ENCODE data around the gene VPS8. TPM values are rescaled to one million over a fixed set of nuclear protein-coding genes. Genes with fewer than 3 reads are reported as not detected.

Gene VPS8
- polyA plus RNA-seq, 3 donors from 2014 or later = 16.0 to 20.8 (median 16.7) TPM

GRCh38 chr3:185066251-185066650, 254.3 kb downstream of the VPS8 start:
- Mint-ChIP-seq H3K4me1 (no peaks in the 10 kb centered on the region), H3K36me3 (peaks cover 0 to 5% (median 0%) of the 10 kb centered on the region in 3 donors), H3K27ac (no peak overlapping the region), H3K27me3 (ENCODE audit: low read depth in 3 of 3) (peaks cover 3 to 12% (median 6%) of the 10 kb centered on the region in 3 donors), H3K9me3 (peaks cover 0 to 5% (median under 1%) of the 10 kb centered on the region in 6 donors), H3K4me3 (no peak overlapping the region)
- DNase-seq = no peak

GRCh38 chr3:185067173-185067572, 255.2 kb downstream of the VPS8 start:
- Mint-ChIP-seq H3K4me3 (no peak overlapping the region), H3K27me3 (ENCODE audit: low read depth in 3 of 3) (peaks cover 3 to 12% (median 6%) of the 10 kb centered on the region in 3 donors), H3K9me3 (no peaks in the 10 kb centered on the region), H3K4me1 (no peaks in the 10 kb centered on the region), H3K36me3 (no peaks in the 10 kb centered on the region), H3K27ac (no peak overlapping the region)
- no peak for DNase-seq

- no peak overlapping the region for H3K4me3 Mint-ChIP-seq
- no peaks in the 10 kb centered on the region for H3K4me1 Mint-ChIP-seq
- no peaks in the 10 kb centered on the region for H3K36me3 Mint-ChIP-seq
- no peak overlapping the region for H3K27ac Mint-ChIP-seq
- peaks cover 4 to 7% (median 4%) of the 10 kb centered on the region in 3 donors for H3K27me3 Mint-ChIP-seq (ENCODE audit: low read depth in 3 of 3)
- no peaks in the 10 kb centered on the region for H3K9me3 Mint-ChIP-seq
- DNase-seq = no peak
These were observed 257.4 kb downstream of the VPS8 start for GRCh38 chr3:185069037-185070030.

- H3K36me3 Mint-ChIP-seq = no peaks in the 10 kb centered on the region
- H3K27ac Mint-ChIP-seq = no peak overlapping the region
- H3K27me3 Mint-ChIP-seq (ENCODE audit: low read depth in 3 of 3) = peaks cover 4 to 6% (median 4%) of the 10 kb centered on the region in 3 donors
- H3K4me3 Mint-ChIP-seq = no peak overlapping the region
- H3K4me1 Mint-ChIP-seq = no peaks in the 10 kb centered on the region
- no peaks in the 10 kb centered on the region for H3K9me3 Mint-ChIP-seq
- no peak for DNase-seq
These were observed 258.7 kb downstream of the VPS8 start for GRCh38 chr3:185070491-185071286.

GRCh38 chr3:185071287-185071800, 259.4 kb downstream of the VPS8 start:
- Mint-ChIP-seq H3K27ac (no peak overlapping the region), H3K36me3 (no peaks in the 10 kb centered on the region), H3K9me3 (no peaks in the 10 kb centered on the region), H3K4me1 (no peaks in the 10 kb centered on the region), H3K27me3 (ENCODE audit: low read depth in 3 of 3) (peaks cover under 1 to 8% (median 4%) of the 10 kb centered on the region in 3 donors), H3K4me3 (no peak overlapping the region)
- no peak for DNase-seq

- no peak for DNase-seq
- H3K27me3 Mint-ChIP-seq (ENCODE audit: low read depth in 3 of 3) = peaks cover 0 to 5% (median 3%) of the 10 kb centered on the region in 3 donors
- H3K4me3 Mint-ChIP-seq = no peak overlapping the region
- H3K36me3 Mint-ChIP-seq = no peaks in the 10 kb centered on the region
- H3K9me3 Mint-ChIP-seq = no peaks in the 10 kb centered on the region
- no peak overlapping the region for H3K27ac Mint-ChIP-seq
- no peaks in the 10 kb centered on the region for H3K4me1 Mint-ChIP-seq
These were observed 263.6 kb downstream of the VPS8 start for GRCh38 chr3:185075547-185075946.

- no peak overlapping the region for H3K27ac Mint-ChIP-seq
- no peak overlapping the region for H3K4me3 Mint-ChIP-seq
These were observed 264.3 kb downstream of the VPS8 start for GRCh38 chr3:185076219-185076618.

GRCh38 chr3:185079625-185080024, 267.7 kb downstream of the VPS8 start:
- Mint-ChIP-seq H3K36me3 (no peaks in the 10 kb centered on the region), H3K27me3 (ENCODE audit: low read depth in 3 of 3) (peaks cover 3 to 5% (median 4%) of the 10 kb centered on the region in 3 donors), H3K4me1 (no peaks in the 10 kb centered on the region), H3K27ac (no peak overlapping the region), H3K4me3 (no peak overlapping the region), H3K9me3 (no peaks in the 10 kb centered on the region)
- DNase-seq = no peak

More at GRCh38 chr3:185076219-185076618, 264.3 kb downstream of the VPS8 start:
- H3K9me3 Mint-ChIP-seq = no peaks in the 10 kb centered on the region
- peaks cover 0 to 5% (median 3%) of the 10 kb centered on the region in 3 donors for H3K27me3 Mint-ChIP-seq (ENCODE audit: low read depth in 3 of 3)
- H3K36me3 Mint-ChIP-seq = no peaks in the 10 kb centered on the region
- H3K4me1 Mint-ChIP-seq = no peaks in the 10 kb centered on the region
- no peak for DNase-seq

- Mint-ChIP-seq H3K27me3 (ENCODE audit: low read depth in 3 of 3) (peaks cover 2 to 8% (median 5%) of the 10 kb centered on the region in 3 donors), H3K27ac (no peak overlapping the region), H3K36me3 (no peaks in the 10 kb centered on the region), H3K9me3 (no peaks in the 10 kb centered on the region), H3K4me1 (no peaks in the 10 kb centered on the region), H3K4me3 (no peak overlapping the region)
- DNase-seq = no peak
These were observed 269.6 kb downstream of the VPS8 start for GRCh38 chr3:185081521-185081920.

GRCh38 chr3:185082149-185082548, 270.2 kb downstream of the VPS8 start:
- Mint-ChIP-seq H3K27me3 (ENCODE audit: low read depth in 3 of 3) (peaks cover 0 to 8% (median 5%) of the 10 kb centered on the region in 3 donors), H3K36me3 (no peaks in the 10 kb centered on the region), H3K4me3 (no peak overlapping the region), H3K4me1 (no peaks in the 10 kb centered on the region), H3K27ac (no peak overlapping the region), H3K9me3 (no peaks in the 10 kb centered on the region)
- DNase-seq = no peak

- no peaks in the 10 kb centered on the region for H3K9me3 Mint-ChIP-seq
- H3K4me1 Mint-ChIP-seq = no peaks in the 10 kb centered on the region
- no peak for DNase-seq
- H3K27ac Mint-ChIP-seq = no peak overlapping the region
- no peaks in the 10 kb centered on the region for H3K36me3 Mint-ChIP-seq
- peaks cover 0 to 10% (median 5%) of the 10 kb centered on the region in 3 donors for H3K27me3 Mint-ChIP-seq (ENCODE audit: low read depth in 3 of 3)
- H3K4me3 Mint-ChIP-seq = no peak overlapping the region
These were observed 270.9 kb downstream of the VPS8 start for GRCh38 chr3:185082829-185083228.

GRCh38 chr3:185084402-185084801, 272.4 kb downstream of the VPS8 start:
- no peaks in the 10 kb centered on the region for H3K4me1 Mint-ChIP-seq
- no peak for DNase-seq
- H3K4me3 Mint-ChIP-seq = no peak overlapping the region
- no peaks in the 10 kb centered on the region for H3K9me3 Mint-ChIP-seq
- no peaks in the 10 kb centered on the region for H3K36me3 Mint-ChIP-seq
- H3K27me3 Mint-ChIP-seq (ENCODE audit: low read depth in 3 of 3) = peaks cover 0 to 10% (median 5%) of the 10 kb centered on the region in 3 donors
- no peak overlapping the region for H3K27ac Mint-ChIP-seq

- Mint-ChIP-seq H3K27me3 (ENCODE audit: low read depth in 3 of 3) (peaks cover 0 to 10% (median 5%) of the 10 kb centered on the region in 3 donors), H3K4me1 (no peaks in the 10 kb centered on the region), H3K9me3 (no peaks in the 10 kb centered on the region), H3K27ac (no peak overlapping the region), H3K4me3 (no peak overlapping the region), H3K36me3 (no peaks in the 10 kb centered on the region)
- DNase-seq = no peak
These were observed 272.9 kb downstream of the VPS8 start for GRCh38 chr3:185084901-185085300.

- H3K9me3 Mint-ChIP-seq = no peaks in the 10 kb centered on the region
- DNase-seq = no peak
- no peaks in the 10 kb centered on the region for H3K4me1 Mint-ChIP-seq
- H3K27me3 Mint-ChIP-seq (ENCODE audit: low read depth in 3 of 3) = peaks cover 0 to 13% (median 5%) of the 10 kb centered on the region in 3 donors
- no peak overlapping the region for H3K4me3 Mint-ChIP-seq
- H3K27ac Mint-ChIP-seq = no peak overlapping the region
- no peaks in the 10 kb centered on the region for H3K36me3 Mint-ChIP-seq
These were observed 275.5 kb downstream of the VPS8 start for GRCh38 chr3:185087419-185087818.

All from immature natural killer cell (primary cell).